Lower lobe of right lung (tissue), 2 donors: Measurements from ENCODE around the gene ECSIT. TPM values are rescaled to one million over a fixed set of nuclear protein-coding genes. Genes with fewer than 3 reads are reported as not detected.
"Not testable (repeated sequence)": the region's sequence is repeated elsewhere in the genome, so short reads cannot be mapped to it uniquely, and the experiment has no call there.

ENCODE experiments used
- ATAC-seq, 2 donors: fragments of 200-7000 bp; cut with Tn5 transposase; one replicate each; pipeline ENCODE4 v1.9.1; 2020 to 2022; ENCODE audit warnings: mild to moderate bottlenecking in 2 of 2, moderate library complexity in 2 of 2
- DNase-seq: peaks from one replicate; pipeline ENCODE4 v3.0.0-alpha.2; 2020
- H3K27ac ChIP-seq: fragments of 200-600 bp; one replicate; pipeline ENCODE4 v1.8.0; 2022
- H3K27me3 ChIP-seq: fragments of 200-600 bp; one replicate; pipeline ENCODE4 v1.8.0; 2022; ENCODE audit warnings: low read depth
- H3K36me3 ChIP-seq: fragments of 200-600 bp; one replicate; pipeline ENCODE4 v1.8.0; 2022; ENCODE audit warnings: mild to moderate bottlenecking
- H3K4me1 ChIP-seq: fragments of 200-600 bp; one replicate; pipeline ENCODE4 v1.8.0; 2022
- H3K4me3 ChIP-seq: fragments of 200-600 bp; one replicate; pipeline ENCODE4 v1.8.0; 2022; ENCODE audit warnings: mild to moderate bottlenecking
- H3K9me3 ChIP-seq: fragments of 200-600 bp; one replicate; pipeline ENCODE4 v1.8.0; 2022
- CTCF ChIP-seq: fragments of 200-600 bp; IDR thresholded peaks from one replicate; pipeline ENCODE4 v1.8.0; 2022; ENCODE audit warnings: antibody characterized with exemption, mild to moderate bottlenecking
- intact Hi-C: fragments of 100-400 bp; cut with DNase I; formaldehyde crosslinking; loops from one replicate; pipeline ENCODE4 v1.11.0; 2022
- total RNA-seq: library from RNA; stranded (reverse); fragmentation: NEBNext Ultra II Directional; extraction: Animal tissue kit (Norgen Biotek cat#: 25700); gene quantifications from one replicate; pipeline ENCODE4 v1.2.1, GENCODE V29; 2021
- donor health status: DM: no; HTN: yes; CAD: no; lungs with severe emphysema.

The ECSIT gene
- total RNA-seq, 1 donor from 2014 or later = 38.7 TPM

DNA sequence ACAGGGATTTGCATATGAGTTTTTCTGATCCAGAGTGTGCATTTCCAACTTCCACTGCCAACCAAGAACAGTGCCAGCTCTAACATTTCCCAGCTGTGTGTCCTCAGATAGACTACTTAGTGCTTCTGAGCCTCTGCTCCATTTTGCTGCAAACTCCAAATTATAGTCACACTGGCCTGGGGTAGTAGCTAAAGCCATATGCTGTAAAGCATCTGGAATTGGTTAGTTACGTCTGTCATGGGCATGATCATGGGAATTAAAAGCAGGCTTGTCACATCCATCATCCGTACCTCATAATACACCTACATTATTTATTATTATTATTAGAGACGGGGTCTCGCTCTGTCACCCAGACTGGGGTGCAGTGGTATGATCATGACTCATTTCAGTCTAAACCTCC, 55.2 kb downstream of the ECSIT start:
- intact Hi-C loops = no loop called here
- TF ChIP-seq CTCF = no peak
- no peak overlapping the region for H3K4me3 ChIP-seq
- no peaks in the 10 kb centered on the region for H3K4me1 ChIP-seq
- no peaks in the 10 kb centered on the region for H3K9me3 ChIP-seq
- ATAC-seq (no peak), DNase-seq (no peak)
- H3K27me3 ChIP-seq = no peaks in the 10 kb centered on the region
- H3K36me3 ChIP-seq = no peaks in the 10 kb centered on the region
- H3K27ac ChIP-seq = no peak overlapping the region

GRCh38 chr19:11468266-11468845, 60.6 kb downstream of the ECSIT start:
- H3K27me3 ChIP-seq, ATAC-seq, intact Hi-C loops, H3K4me3 ChIP-seq, H3K27ac ChIP-seq, H3K9me3 ChIP-seq, H3K4me1 ChIP-seq, H3K36me3 ChIP-seq, DNase-seq: not testable (repeated sequence)

- ATAC-seq = no peak
- no peaks in the 10 kb centered on the region for H3K27me3 ChIP-seq
These were observed 63.3 kb downstream of the ECSIT start for GRCh38 chr19:11465600-11465999.

DNA sequence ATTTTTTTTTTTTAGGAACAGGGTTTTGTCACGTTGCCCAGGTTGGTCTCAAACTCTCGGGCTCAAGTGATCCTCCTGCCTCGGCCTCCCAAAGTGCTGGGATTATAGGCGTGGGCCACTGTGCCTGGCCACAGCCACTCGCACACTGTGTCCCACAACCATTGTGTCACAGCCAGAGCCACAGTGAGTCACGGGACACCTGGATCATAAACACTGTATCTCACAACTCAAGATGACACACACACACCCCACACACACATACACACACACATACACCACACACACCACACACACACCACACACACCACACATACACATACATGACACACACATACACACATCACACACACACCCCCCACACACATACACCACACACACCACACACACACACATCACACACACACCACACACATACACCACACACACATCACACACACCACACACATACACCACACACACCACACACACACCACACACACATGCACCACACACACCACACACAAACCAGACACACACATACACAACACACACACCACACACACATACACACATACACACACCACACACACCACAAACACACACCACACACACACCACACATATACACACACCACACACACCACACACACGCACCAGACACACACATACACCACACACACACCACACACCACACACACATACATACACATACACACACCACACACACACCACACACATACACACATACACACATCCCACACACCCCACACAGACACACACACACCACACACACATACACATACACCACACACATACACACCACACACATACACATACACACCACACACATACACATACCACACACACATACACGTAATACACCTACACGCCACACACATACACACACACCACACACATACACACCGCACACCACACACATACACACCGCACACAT, 64.3 kb downstream of the ECSIT start:
- H3K27ac ChIP-seq = no peak overlapping the region
- no peaks in the 10 kb centered on the region for H3K9me3 ChIP-seq
- no peak for TF ChIP-seq CTCF
- intact Hi-C loops = no loop called here
- no peaks in the 10 kb centered on the region for H3K36me3 ChIP-seq
- H3K4me1 ChIP-seq = no peaks in the 10 kb centered on the region
- H3K4me3 ChIP-seq = no peak overlapping the region
- ATAC-seq (peak in 1 of 2 donors; percentile 19), DNase-seq (no peak)
- peaks cover 4% of the 10 kb centered on the region for H3K27me3 ChIP-seq

More at GRCh38 chr19:11465600-11465999, 63.3 kb downstream of the ECSIT start:
- H3K27ac ChIP-seq = no peak overlapping the region
- H3K9me3 ChIP-seq = no peaks in the 10 kb centered on the region
- H3K36me3 ChIP-seq = no peaks in the 10 kb centered on the region
- no peak for DNase-seq
- no peak overlapping the region for H3K4me3 ChIP-seq
- intact Hi-C loops = no loop called here
- no peaks in the 10 kb centered on the region for H3K4me1 ChIP-seq
- TF ChIP-seq CTCF = no peak

- H3K36me3 ChIP-seq = no peaks in the 10 kb centered on the region
- peaks cover 6% of the 10 kb centered on the region for H3K27me3 ChIP-seq
- no peaks in the 10 kb centered on the region for H3K4me1 ChIP-seq
- no peak for TF ChIP-seq CTCF
- no peak overlapping the region for H3K27ac ChIP-seq
- ATAC-seq (no peak), DNase-seq (no peak)
- no peaks in the 10 kb centered on the region for H3K9me3 ChIP-seq
- H3K4me3 ChIP-seq = no peak overlapping the region
- intact Hi-C loops = no loop called here
These were observed 65.5 kb downstream of the ECSIT start for GRCh38 chr19:11463391-11463790.

GRCh38 chr19:11461453-11461852, 67.5 kb downstream of the ECSIT start:
- Histone ChIP-seq H3K27me3 (peaks cover 10% of the 10 kb centered on the region), H3K4me1 (no peaks in the 10 kb centered on the region), H3K4me3 (no peak overlapping the region), H3K36me3 (no peaks in the 10 kb centered on the region), H3K9me3 (no peaks in the 10 kb centered on the region), H3K27ac (no peak overlapping the region)
- intact Hi-C loops = no loop called here
- no peak for TF ChIP-seq CTCF
- DNase-seq (no peak), ATAC-seq (no peak)
